ENCODE results near the gene TRIM17. TPM values are rescaled to one million over a fixed set of nuclear protein-coding genes. Genes with fewer than 3 reads are reported as not detected.

TRIM17 gene
- total RNA-seq, 2 experiments from 2014 or later, result 2.6 to 2.8 TPM

- peak overlapping the region; percentile 96 for H3K4me3 Mint-ChIP-seq
- ATAC-seq (no peak), DNase-seq (no peak)
- peak overlapping the region; percentile 99 for H3K27ac Mint-ChIP-seq
- no peaks in the 10 kb centered on the region for H3K27me3 Mint-ChIP-seq
- H3K9me3 Mint-ChIP-seq (ENCODE audit: low read depth), result no peaks in the 10 kb centered on the region
- CTCF ChIA-PET, result interaction anchor here (1.0 to 6.0 kb wide), 8 partner anchors 10 to 246 kb away, joined by 3 to 44 read pairs (median 4); partner anchors contain the start of gene TRIM11
- peaks cover 26% of the 10 kb centered on the region for H3K36me3 Mint-ChIP-seq
- peaks cover 51% of the 10 kb centered on the region for H3K4me1 Mint-ChIP-seq
These were observed 39.8 kb upstream of the TRIM17 start for GRCh38 chr1:228456252-228457016.

GRCh38 chr1:228455715-228456114 lies 39.1 kb upstream of the TRIM17 start:
- peaks cover 20% of the 10 kb centered on the region for H3K36me3 Mint-ChIP-seq
- CTCF ChIA-PET, result interaction anchor here (1.0 to 6.0 kb wide), 7 partner anchors 17 to 246 kb away, joined by 3 to 44 read pairs (median 5); partner anchors contain the start of gene TRIM11
- H3K4me3 Mint-ChIP-seq, result peak overlapping the region; percentile 96
- H3K4me1 Mint-ChIP-seq, result peaks cover 44% of the 10 kb centered on the region
- DNase-seq (no peak), ATAC-seq (no peak)
- H3K27ac Mint-ChIP-seq, result peak overlapping the region; percentile 67
- H3K9me3 Mint-ChIP-seq (ENCODE audit: low read depth), result no peaks in the 10 kb centered on the region
- H3K27me3 Mint-ChIP-seq, result no peaks in the 10 kb centered on the region

GRCh38 chr1:228454238-228454637 lies 37.6 kb upstream of the TRIM17 start:
- peaks cover 16% of the 10 kb centered on the region for H3K36me3 Mint-ChIP-seq
- H3K27ac Mint-ChIP-seq, result peak overlapping the region; percentile 54
- no peak for DNase-seq
- peaks cover 47% of the 10 kb centered on the region for H3K4me1 Mint-ChIP-seq
- H3K9me3 Mint-ChIP-seq (ENCODE audit: low read depth), result no peaks in the 10 kb centered on the region
- CTCF ChIA-PET, result interaction anchor here (0.5 to 1.5 kb wide), 2 partner anchors 122 to 241 kb away, joined by 3 to 8 read pairs; no protein-coding TSS in a partner anchor
- H3K4me3 Mint-ChIP-seq, result peak overlapping the region; percentile 27
- H3K27me3 Mint-ChIP-seq, result no peaks in the 10 kb centered on the region
- no peak for ATAC-seq

DNA sequence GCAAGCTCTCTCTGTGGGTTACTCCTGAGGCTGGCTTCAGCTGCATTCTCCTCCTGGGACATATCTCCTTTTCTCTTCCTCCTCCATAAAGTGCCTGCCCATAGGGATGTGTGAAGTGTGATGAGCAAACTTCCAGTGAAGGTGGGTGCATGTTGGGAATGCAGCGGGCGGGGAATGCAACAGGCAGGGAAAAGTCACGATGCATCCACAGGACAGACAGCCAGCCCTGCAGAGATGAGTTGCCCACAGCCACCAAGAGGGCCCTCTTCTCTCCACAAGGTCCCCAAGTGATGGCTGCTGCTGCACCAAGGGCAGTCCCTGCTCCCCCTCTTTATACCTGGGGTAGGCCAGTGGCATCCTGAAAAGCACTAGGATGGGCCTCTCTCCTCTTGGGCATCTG lies 37.0 kb upstream of the TRIM17 start:
- CTCF ChIA-PET, result interaction anchor here (1.1 to 1.6 kb wide), 2 partner anchors 9 to 33 kb away, joined by 3 to 4 read pairs; no protein-coding TSS in a partner anchor
- Mint-ChIP-seq H3K4me1 (peaks cover 46% of the 10 kb centered on the region), H3K36me3 (peaks cover 14% of the 10 kb centered on the region), H3K27ac (peak overlapping the region; percentile 61), H3K27me3 (no peaks in the 10 kb centered on the region), H3K9me3 (ENCODE audit: low read depth) (no peaks in the 10 kb centered on the region), H3K4me3 (peak overlapping the region; percentile 14)
- no peak for DNase-seq
- no peak for ATAC-seq

GRCh38 chr1:228453022-228453560 lies 36.4 kb upstream of the TRIM17 start:
- Mint-ChIP-seq H3K4me3 (peak overlapping the region; percentile 14), H3K9me3 (ENCODE audit: low read depth) (no peaks in the 10 kb centered on the region), H3K27ac (peak overlapping the region; percentile 61), H3K4me1 (peaks cover 48% of the 10 kb centered on the region), H3K36me3 (peaks cover 11% of the 10 kb centered on the region), H3K27me3 (peaks cover 4% of the 10 kb centered on the region)
- CTCF ChIA-PET, result interaction anchor here (1.1 to 1.6 kb wide), 2 partner anchors 10 to 33 kb away, joined by 3 to 4 read pairs; no protein-coding TSS in a partner anchor
- DNase-seq (no peak), ATAC-seq (no peak)

GRCh38 chr1:228452194-228453021 lies 35.7 kb upstream of the TRIM17 start:
- H3K4me1 Mint-ChIP-seq, result peaks cover 47% of the 10 kb centered on the region
- H3K36me3 Mint-ChIP-seq, result peaks cover 11% of the 10 kb centered on the region
- no peak overlapping the region for H3K27ac Mint-ChIP-seq
- no peaks in the 10 kb centered on the region for H3K9me3 Mint-ChIP-seq (ENCODE audit: low read depth)
- H3K4me3 Mint-ChIP-seq, result no peak overlapping the region
- DNase-seq (no peak), ATAC-seq (no peak)
- peaks cover 8% of the 10 kb centered on the region for H3K27me3 Mint-ChIP-seq
- CTCF ChIA-PET, result interaction anchor here (1.1 to 1.6 kb wide), 2 partner anchors 11 to 34 kb away, joined by 3 to 4 read pairs; no protein-coding TSS in a partner anchor

- H3K27me3 Mint-ChIP-seq, result peaks cover 22% of the 10 kb centered on the region
- CTCF ChIA-PET, result interaction anchor here (0.9 kb wide), 1 partner anchor 284 kb away, joined by 3 read pairs; no protein-coding TSS in a partner anchor
These were observed 33.5 kb upstream of the TRIM17 start for GRCh38 chr1:228450200-228450599.

GRCh38 chr1:228448372-228448771 lies 31.7 kb upstream of the TRIM17 start:
- Mint-ChIP-seq H3K4me1 (peaks cover 39% of the 10 kb centered on the region), H3K27ac (no peak overlapping the region), H3K27me3 (peaks cover 34% of the 10 kb centered on the region), H3K4me3 (no peak overlapping the region), H3K9me3 (ENCODE audit: low read depth) (no peaks in the 10 kb centered on the region), H3K36me3 (no peaks in the 10 kb centered on the region)
- ATAC-seq (no peak), DNase-seq (no peak)
- CTCF ChIA-PET, result interaction anchor here (1.2 kb wide), 1 partner anchor 67 kb away, joined by 3 read pairs; no protein-coding TSS in a partner anchor

More at GRCh38 chr1:228450200-228450599, 33.5 kb upstream of the TRIM17 start:
- ATAC-seq, result no peak
- no peak overlapping the region for H3K27ac Mint-ChIP-seq
- no peaks in the 10 kb centered on the region for H3K9me3 Mint-ChIP-seq (ENCODE audit: low read depth)
- peaks cover 49% of the 10 kb centered on the region for H3K4me1 Mint-ChIP-seq
- H3K4me3 Mint-ChIP-seq, result no peak overlapping the region
- no peak for DNase-seq
- H3K36me3 Mint-ChIP-seq, result peaks cover 6% of the 10 kb centered on the region

DNA sequence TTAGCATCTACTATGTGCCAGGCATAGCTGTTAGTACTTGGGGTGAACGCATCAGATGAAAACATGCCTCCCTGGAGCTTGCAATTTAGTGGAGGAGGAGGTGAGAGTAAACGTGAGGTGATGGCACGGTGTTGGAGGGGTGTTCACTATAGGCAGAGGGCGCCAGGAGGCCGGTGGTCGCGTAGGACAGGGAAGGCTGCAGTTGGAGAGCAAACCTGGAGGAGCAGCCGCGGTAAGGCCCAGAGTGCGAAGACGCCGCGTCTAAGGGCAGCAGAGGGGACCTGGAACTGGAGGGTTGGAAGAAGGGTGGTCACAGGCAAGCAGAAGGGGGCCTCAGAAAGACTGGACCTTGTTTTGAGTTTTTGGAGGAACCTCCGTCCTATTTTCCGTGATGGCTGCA lies 30.2 kb upstream of the TRIM17 start:
- CTCF ChIA-PET, result interaction anchor here (1.4 kb wide), 1 partner anchor 10 kb away, joined by 4 read pairs; no protein-coding TSS in a partner anchor
- Mint-ChIP-seq H3K36me3 (no peaks in the 10 kb centered on the region), H3K4me1 (peaks cover 28% of the 10 kb centered on the region), H3K27ac (no peak overlapping the region), H3K27me3 (peaks cover 46% of the 10 kb centered on the region), H3K9me3 (ENCODE audit: low read depth) (no peaks in the 10 kb centered on the region), H3K4me3 (peak overlapping the region; percentile 38)
- no peak for DNase-seq
- ATAC-seq, result no peak

GRCh38 chr1:228445843-228446650 lies 29.4 kb upstream of the TRIM17 start:
- DNase-seq, result peak; percentile 72
- ATAC-seq, result peak; percentile 84
- Mint-ChIP-seq H3K9me3 (ENCODE audit: low read depth) (no peaks in the 10 kb centered on the region), H3K36me3 (no peaks in the 10 kb centered on the region), H3K27me3 (peaks cover 49% of the 10 kb centered on the region), H3K27ac (peak overlapping the region; percentile 49), H3K4me3 (peak overlapping the region; percentile 71), H3K4me1 (peaks cover 27% of the 10 kb centered on the region)
- CTCF ChIA-PET, result interaction anchor here (1.4 kb wide), 1 partner anchor 10 kb away, joined by 4 read pairs; no protein-coding TSS in a partner anchor

- H3K9me3 Mint-ChIP-seq (ENCODE audit: low read depth), result no peaks in the 10 kb centered on the region
- ATAC-seq (no peak), DNase-seq (no peak)
- peaks cover 26% of the 10 kb centered on the region for H3K4me1 Mint-ChIP-seq
- H3K36me3 Mint-ChIP-seq, result no peaks in the 10 kb centered on the region
- peak overlapping the region; percentile 71 for H3K4me3 Mint-ChIP-seq
- peak overlapping the region; percentile 49 for H3K27ac Mint-ChIP-seq
- CTCF ChIA-PET, result interaction anchor here (1.4 kb wide), 1 partner anchor 69 kb away, joined by 3 read pairs; no protein-coding TSS in a partner anchor
- peaks cover 53% of the 10 kb centered on the region for H3K27me3 Mint-ChIP-seq
These were observed 28.8 kb upstream of the TRIM17 start for GRCh38 chr1:228445490-228445842.

DNA sequence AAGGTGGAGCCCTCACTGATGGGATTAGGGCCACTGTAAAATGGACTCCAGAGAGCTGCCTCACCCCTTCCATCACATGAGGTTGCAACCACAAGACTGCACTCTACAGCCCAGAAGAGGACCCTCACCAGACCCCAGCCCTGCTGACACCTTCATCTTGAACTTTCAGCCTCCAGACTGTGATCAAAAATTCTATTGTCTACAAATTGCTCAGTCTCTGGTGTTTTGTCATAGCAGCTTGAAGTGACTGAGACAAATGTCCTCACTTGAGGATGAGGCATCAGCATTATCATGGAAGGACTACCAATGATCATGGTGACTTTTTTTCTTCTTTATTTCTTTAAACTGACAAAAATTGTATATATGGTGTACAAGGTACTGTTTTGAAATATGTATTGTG lies 26.7 kb upstream of the TRIM17 start:
- no peak overlapping the region for H3K4me3 Mint-ChIP-seq
- no peak overlapping the region for H3K27ac Mint-ChIP-seq
- ATAC-seq (no peak), DNase-seq (no peak)
- peaks cover 16% of the 10 kb centered on the region for H3K4me1 Mint-ChIP-seq
- H3K9me3 Mint-ChIP-seq (ENCODE audit: low read depth), result no peaks in the 10 kb centered on the region
- no peaks in the 10 kb centered on the region for H3K36me3 Mint-ChIP-seq
- CTCF ChIA-PET, result no interaction called here
- peaks cover 60% of the 10 kb centered on the region for H3K27me3 Mint-ChIP-seq

Measured in activated CD8-positive, alpha-beta memory T cell treated with anti-CD3 and anti-CD28 coated beads, Interleukin-2, amount 10 ng/mL, durations not matched to agents 7 days and 5 days (primary cell).